H9 (cell line): Measurements from ENCODE around the gene TPPP. TPM values are rescaled to one million over a fixed set of nuclear protein-coding genes. Genes with fewer than 3 reads are reported as not detected.

Source experiments
- DNase-seq: peaks from one replicate; pipeline ENCODE4 v3.0.0-alpha.2; 2017
- H2AFZ ChIP-seq: one replicate; pipeline ENCODE4 v1.6.1; 2013; ENCODE audit warnings: mild to moderate bottlenecking, low read length, control low read depth, moderate library complexity
- H2AK5ac ChIP-seq: 2 replicates; pipeline ENCODE4 v1.6.1; 2013; ENCODE audit warnings: low read length, control low read depth, mixed read lengths; ENCODE audit not compliant: insufficient read length
- H2BK120ac ChIP-seq: one replicate; pipeline ENCODE4 v1.6.1; 2013; ENCODE audit warnings: low read depth, mild to moderate bottlenecking, low read length, control low read depth, inconsistent platforms; ENCODE audit not compliant: poor library complexity, severe bottlenecking
- H2BK12ac ChIP-seq: 2 replicates; pipeline ENCODE4 v1.6.1; 2013; ENCODE audit warnings: low read length, control low read depth, mixed read lengths, low read depth; ENCODE audit not compliant: insufficient read length
- H2BK15ac ChIP-seq: 2 replicates; pipeline ENCODE4 v1.6.1; 2013; ENCODE audit warnings: low read depth, low read length, control low read depth
- H2BK20ac ChIP-seq: one replicate; pipeline ENCODE4 v1.6.1; 2013; ENCODE audit warnings: low read depth, mild to moderate bottlenecking, low read length, control low read depth, inconsistent platforms; ENCODE audit not compliant: poor library complexity, severe bottlenecking
- H2BK5ac ChIP-seq: 2 replicates; pipeline ENCODE4 v1.6.1; 2013; ENCODE audit warnings: low read length, control low read depth, mixed read lengths; ENCODE audit not compliant: insufficient read length
- H3K14ac ChIP-seq: 2 replicates; pipeline ENCODE4 v1.6.1; 2013; ENCODE audit warnings: low read length, control low read depth; ENCODE audit not compliant: insufficient read depth
- H3K18ac ChIP-seq: 2 replicates; pipeline ENCODE4 v1.6.1; 2013; ENCODE audit warnings: low read depth, mild to moderate bottlenecking, mixed read lengths, low read length, control low read depth; ENCODE audit not compliant: insufficient read length
- H3K23ac ChIP-seq: 2 replicates; pipeline ENCODE4 v1.6.1; 2013; ENCODE audit warnings: low read length, control low read depth, mixed read lengths, low read depth; ENCODE audit not compliant: insufficient read length
- H3K23me2 ChIP-seq: 2 replicates; pipeline ENCODE4 v1.6.1; 2013; ENCODE audit warnings: low read depth, mild to moderate bottlenecking, mixed read lengths, low read length, control low read depth; ENCODE audit not compliant: insufficient read length, poor library complexity, severe bottlenecking
- H3K27ac ChIP-seq: 2 replicates; pipeline ENCODE4 v1.5.1; 2013; ENCODE audit warnings: low read length, control low read depth, mixed read lengths, low read depth; ENCODE audit not compliant: insufficient read length
- H3K27me3 ChIP-seq: 2 replicates; pipeline ENCODE4 v1.6.1; 2013; ENCODE audit warnings: low read length, control low read depth, inconsistent platforms; ENCODE audit not compliant: insufficient read depth
- H3K4ac ChIP-seq: 2 replicates; pipeline ENCODE4 v1.6.1; 2013; ENCODE audit warnings: low read depth, mild to moderate bottlenecking, control low read depth, inconsistent platforms, low read length, moderate library complexity
- H3K4me1 ChIP-seq: 2 replicates; pipeline ENCODE4 v1.6.1; 2013; ENCODE audit warnings: low read length, control low read depth, inconsistent platforms; ENCODE audit not compliant: insufficient read depth
- H3K4me2 ChIP-seq: 2 replicates; pipeline ENCODE4 v1.6.1; 2013; ENCODE audit warnings: low read length, control low read depth, mixed read lengths; ENCODE audit not compliant: insufficient read length, insufficient read depth
- H3K56ac ChIP-seq: 2 replicates; pipeline ENCODE4 v1.6.1; 2013; ENCODE audit warnings: low read depth, mild to moderate bottlenecking, mixed read lengths, low read length, control low read depth; ENCODE audit not compliant: insufficient read length
- H3K79me1 ChIP-seq: 2 replicates; pipeline ENCODE4 v1.6.1; 2013; ENCODE audit warnings: low read depth, mild to moderate bottlenecking, moderate library complexity, low read length, control low read depth, inconsistent platforms; ENCODE audit not compliant: insufficient read depth, poor library complexity, severe bottlenecking
- H3K79me2 ChIP-seq: 2 replicates; pipeline ENCODE4 v1.6.1; 2013; ENCODE audit warnings: low read length, control low read depth, inconsistent platforms; ENCODE audit not compliant: insufficient read depth
- H3K9ac ChIP-seq: 2 replicates; pipeline ENCODE4 v1.6.1; 2013; ENCODE audit warnings: low read length, control low read depth, mixed read lengths; ENCODE audit not compliant: insufficient read length; ENCODE audit errors: extremely low read depth
- H3K9me3 ChIP-seq: one replicate; pipeline ENCODE4 v1.6.1; 2013; ENCODE audit warnings: low read depth, low read length, inconsistent platforms; ENCODE audit not compliant: control insufficient read depth
- H3T11ph ChIP-seq: one replicate; pipeline ENCODE4 v1.6.1; 2013; ENCODE audit warnings: mild to moderate bottlenecking, low read length, control low read depth, inconsistent platforms
- H4K20me1 ChIP-seq: one replicate; pipeline ENCODE4 v1.6.1; 2013; ENCODE audit not compliant: control insufficient read depth, insufficient read length, insufficient read depth
- H4K5ac ChIP-seq: 2 replicates; pipeline ENCODE4 v1.6.1; 2013; ENCODE audit warnings: low read depth, mild to moderate bottlenecking, mixed read lengths, low read length, control low read depth; ENCODE audit not compliant: insufficient read length
- H4K8ac ChIP-seq: replicated peaks from 2 replicates; pipeline ENCODE4 v1.6.1; 2013; ENCODE audit warnings: low read length, control low read depth, mixed read lengths, low read depth; ENCODE audit not compliant: insufficient read length
- H4K91ac ChIP-seq: 2 replicates; pipeline ENCODE4 v1.6.1; 2013; ENCODE audit warnings: low read depth, mild to moderate bottlenecking, moderate library complexity, mixed read lengths, low read length, control low read depth; ENCODE audit not compliant: insufficient read length
- H3K27ac Mint-ChIP-seq, 3 experiments: 2 replicates in 2 of 3; 3 replicates in 1 of 3; pipeline ENCODE4 v1.8.0; 2020 to 2021; ENCODE audit warnings: mixed read lengths in 3 of 3, mild to moderate bottlenecking in 1 of 3, moderate library complexity in 1 of 3
- H3K27me3 Mint-ChIP-seq: 2 replicates; pipeline ENCODE4 v1.8.0; 2021; ENCODE audit warnings: low read depth, mild to moderate bottlenecking, moderate library complexity, mixed read lengths
- H3K36me3 Mint-ChIP-seq, 3 experiments: 2 replicates in 2 of 3; 3 replicates in 1 of 3; pipeline ENCODE4 v1.8.0; 2020 to 2021; ENCODE audit warnings: low read depth in 3 of 3, mixed read lengths in 3 of 3; ENCODE audit not compliant: insufficient read depth in 1 of 3
- H3K4me1 Mint-ChIP-seq, 2 experiments: 2 replicates each; pipeline ENCODE4 v1.8.0; 2020; ENCODE audit warnings: mixed read lengths in 2 of 2
- H3K4me3 Mint-ChIP-seq, 2 experiments: 2 replicates in 1 of 2; 3 replicates in 1 of 2; pipeline ENCODE4 v1.8.0; 2020 to 2021; ENCODE audit warnings: mild to moderate bottlenecking in 2 of 2, mixed read lengths in 2 of 2, moderate library complexity in 1 of 2
- H3K9me3 Mint-ChIP-seq, 2 experiments: 2 replicates in 1 of 2; 3 replicates in 1 of 2; pipeline ENCODE4 v1.8.0; 2020; ENCODE audit warnings: mild to moderate bottlenecking in 2 of 2, mixed read lengths in 2 of 2, moderate library complexity in 1 of 2
- WGBS: extraction: QIAGEN DNeasy Blood & Tissue Kit; methylation state at CpG from one replicate; pipeline ENCODE4 v1.1.7; 2013; ENCODE audit warnings: missing lambda C conversion rate, low lambda C conversion rate, mixed read lengths; ENCODE audit not compliant: insufficient read length; ENCODE audit errors: extremely low coverage; 5-methylcytosine and 5-hydroxymethylcytosine counted together
- total RNA-seq: library from RNA; stranded (reverse); gene quantifications from 2 replicates; pipeline ENCODE4 v1.2.1, GENCODE V29; 2021
- TF ChIP-seq, protein P1 (sequence below): fragments of 200-600 bp; sonication (generic); conservative IDR thresholded peaks from 3 replicates; pipeline ENCODE4 v1.8.0; 2021; ENCODE audit warnings: antibody characterized with exemption, mild to moderate bottlenecking

TPPP gene
- total RNA-seq, 1 experiment from 2014 or later: 0.44 TPM

DNA sequence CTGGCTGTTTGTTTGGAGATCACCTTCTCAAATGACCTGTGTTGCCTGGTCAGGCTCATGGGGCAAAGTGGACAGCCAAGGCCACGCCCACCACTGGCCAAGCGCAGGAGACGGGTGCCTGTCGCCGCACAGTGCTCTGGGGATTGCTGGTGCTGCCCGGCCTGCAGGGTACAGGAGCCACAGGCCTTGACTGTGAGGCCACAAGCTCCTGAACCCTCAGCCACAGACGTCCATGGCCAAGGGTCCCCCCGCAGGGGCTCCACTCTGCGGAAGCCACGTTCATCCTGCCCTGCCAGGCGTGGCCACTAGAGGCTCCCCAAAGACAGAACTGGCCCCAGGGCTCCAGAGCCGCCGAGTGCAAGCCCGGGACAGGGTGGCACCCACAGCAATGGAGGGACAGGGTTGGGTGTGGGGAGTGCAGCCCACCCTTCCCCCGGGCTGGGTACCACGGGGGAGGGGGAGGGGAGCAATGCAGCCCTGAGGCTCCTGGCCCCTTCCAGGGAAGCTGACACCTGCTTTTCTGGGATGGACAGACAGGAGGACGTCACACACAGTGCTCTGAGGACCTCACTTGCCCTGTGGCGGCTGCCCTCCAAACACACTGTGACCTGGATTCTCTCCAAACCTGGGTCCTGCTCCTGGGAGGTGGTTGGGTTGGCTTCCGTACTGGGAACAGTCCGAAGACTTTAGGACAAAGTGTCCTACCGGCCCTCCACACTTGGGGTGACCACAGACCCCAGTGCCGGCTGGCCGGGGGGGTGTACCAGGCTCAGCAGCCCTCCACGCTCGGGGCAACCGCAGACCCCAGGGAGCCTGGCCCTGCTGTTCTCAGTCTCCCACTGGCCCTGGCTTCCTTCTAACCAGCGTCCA lies 21.5 kb downstream of the TPPP start:
- no peak overlapping the region for H3K23ac ChIP-seq
- Mint-ChIP-seq H3K27ac (no peak overlapping the region), H3K27me3 (peaks cover 33% of the 10 kb centered on the region), H3K4me3 (no peak overlapping the region), H3K9me3 (no peaks in the 10 kb centered on the region), H3K4me1 (peaks cover 5 to 9% of the 10 kb centered on the region in 2 experiments), H3K36me3 (peaks cover 5 to 10% (median 10%) of the 10 kb centered on the region in 3 experiments; a peak in 6 of 7 replicates)
- no peaks in the 10 kb centered on the region for H3K9me3 ChIP-seq
- no peak overlapping the region for H2BK15ac ChIP-seq
- H3K79me2 ChIP-seq: no peaks in the 10 kb centered on the region
- H3K79me1 ChIP-seq: no peaks in the 10 kb centered on the region
- H3K27ac ChIP-seq: no peak overlapping the region
- H4K91ac ChIP-seq: peak overlapping the region; percentile 96
- DNase-seq: peak; percentile 82
- H2BK20ac ChIP-seq: no peak overlapping the region
- no peak overlapping the region for H3K56ac ChIP-seq
- H3K4ac ChIP-seq: peak overlapping the region; percentile 91
- TF ChIP-seq, protein P1, sequence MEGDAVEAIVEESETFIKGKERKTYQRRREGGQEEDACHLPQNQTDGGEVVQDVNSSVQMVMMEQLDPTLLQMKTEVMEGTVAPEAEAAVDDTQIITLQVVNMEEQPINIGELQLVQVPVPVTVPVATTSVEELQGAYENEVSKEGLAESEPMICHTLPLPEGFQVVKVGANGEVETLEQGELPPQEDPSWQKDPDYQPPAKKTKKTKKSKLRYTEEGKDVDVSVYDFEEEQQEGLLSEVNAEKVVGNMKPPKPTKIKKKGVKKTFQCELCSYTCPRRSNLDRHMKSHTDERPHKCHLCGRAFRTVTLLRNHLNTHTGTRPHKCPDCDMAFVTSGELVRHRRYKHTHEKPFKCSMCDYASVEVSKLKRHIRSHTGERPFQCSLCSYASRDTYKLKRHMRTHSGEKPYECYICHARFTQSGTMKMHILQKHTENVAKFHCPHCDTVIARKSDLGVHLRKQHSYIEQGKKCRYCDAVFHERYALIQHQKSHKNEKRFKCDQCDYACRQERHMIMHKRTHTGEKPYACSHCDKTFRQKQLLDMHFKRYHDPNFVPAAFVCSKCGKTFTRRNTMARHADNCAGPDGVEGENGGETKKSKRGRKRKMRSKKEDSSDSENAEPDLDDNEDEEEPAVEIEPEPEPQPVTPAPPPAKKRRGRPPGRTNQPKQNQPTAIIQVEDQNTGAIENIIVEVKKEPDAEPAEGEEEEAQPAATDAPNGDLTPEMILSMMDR: peak; percentile 93
- no peak overlapping the region for H3T11ph ChIP-seq
- H2BK5ac ChIP-seq: no peak overlapping the region
- no peak overlapping the region for H3K9ac ChIP-seq
- H3K14ac ChIP-seq: peak overlapping the region; percentile 93
- H3K18ac ChIP-seq: peak overlapping the region; percentile 94
- H2BK120ac ChIP-seq: no peak overlapping the region
- peak overlapping the region; percentile 36 for H2BK12ac ChIP-seq
- H4K20me1 ChIP-seq: no peaks in the 10 kb centered on the region
- no peaks in the 10 kb centered on the region for H3K4me1 ChIP-seq
- no peak overlapping the region for H2AK5ac ChIP-seq
- H4K8ac ChIP-seq: no peak overlapping the region
- no peak overlapping the region for H2AFZ ChIP-seq
- no CpG with 5 or more reads among the region's 27 CpGs for WGBS
- H3K23me2 ChIP-seq: no peaks in the 10 kb centered on the region
- H3K4me2 ChIP-seq: no peak overlapping the region
- H3K27me3 ChIP-seq: no peaks in the 10 kb centered on the region; the same call in 1 of the 2 replicates
- no peak overlapping the region for H4K5ac ChIP-seq
